HepG2 (cell line): ENCODE measurements around the gene WDR6. TPM values are rescaled to one million over a fixed set of nuclear protein-coding genes. Genes with fewer than 3 reads are reported as not detected.

Experiments
- FUBP1 ChIP-seq: sonication (generic); formaldehyde crosslinking; IDR thresholded peaks from 2 replicates; pipeline ENCODE4 v1.5.1; 2020; ENCODE audit warnings: missing genetic modification reagents, mild to moderate bottlenecking, borderline replicate concordance
- GTF2F1 ChIP-seq: fragments of 150-350 bp; IDR thresholded peaks from 2 replicates; pipeline ENCODE4 v1.6.1; 2014; ENCODE audit warnings: low read length
- MXD4 ChIP-seq: IDR thresholded peaks from 2 replicates; pipeline ENCODE4 v1.6.1; 2016; ENCODE audit warnings: mild to moderate bottlenecking, missing biosample characterization, missing genetic modification reagents
- NCOR1 ChIP-seq: fragments of 200-600 bp; sonication (generic); IDR thresholded peaks from 2 replicates; pipeline ENCODE4 v1.7.0; 2017; ENCODE audit warnings: antibody characterized with exemption, low read length, borderline replicate concordance
- PHF8 ChIP-seq: sonication (generic); formaldehyde crosslinking; IDR thresholded peaks from 2 replicates; pipeline ENCODE4 v1.5.0; 2020; ENCODE audit warnings: missing genetic modification reagents
- PRMT3 ChIP-seq: sonication (generic); formaldehyde crosslinking; IDR thresholded peaks from 2 replicates; pipeline ENCODE4 v1.8.1; 2022; ENCODE audit warnings: low read depth, mild to moderate bottlenecking, moderate library complexity, missing genetic modification reagents, borderline replicate concordance
- RFX1 ChIP-seq: fragments of 450-650 bp; IDR thresholded peaks from 2 replicates; pipeline ENCODE4 v1.6.1; 2017
- SUZ12 ChIP-seq: fragments of 150-350 bp; IDR thresholded peaks from 2 replicates; pipeline ENCODE4 v1.6.1; 2014; ENCODE audit warnings: low read depth, low read length
- U2AF1 ChIP-seq: fragments of 200-400 bp; formaldehyde crosslinking; optimal IDR thresholded peaks from 2 replicates; pipeline ENCODE3; 2017; ENCODE audit warnings: mild to moderate bottlenecking, low read depth, low read length
- ZFP90 ChIP-seq: sonication (generic); formaldehyde crosslinking; IDR thresholded peaks from 2 replicates; pipeline ENCODE4 v1.8.0; 2022; ENCODE audit warnings: missing genetic modification reagents, mild to moderate bottlenecking, inconsistent platforms, borderline replicate concordance
- ZNF407 ChIP-seq: sonication (generic); formaldehyde crosslinking; IDR thresholded peaks from one replicate; pipeline ENCODE4 v1.5.1; 2020; ENCODE audit warnings: mild to moderate bottlenecking, missing genetic modification reagents; ENCODE audit errors: not compliant biosample characterization
- ZNF572 ChIP-seq: sonication (generic); formaldehyde crosslinking; IDR thresholded peaks from 2 replicates; pipeline ENCODE4 v1.5.1; 2020; ENCODE audit warnings: mild to moderate bottlenecking, missing genetic modification reagents
- ZNF614 ChIP-seq: IDR thresholded peaks from 2 replicates; pipeline ENCODE4 v1.6.1; 2018; ENCODE audit warnings: missing biosample characterization, missing genetic modification reagents, inconsistent platforms, borderline replicate concordance
- ZNF660 ChIP-seq: sonication (generic); formaldehyde crosslinking; IDR thresholded peaks from 2 replicates; pipeline ENCODE4 v1.5.1; 2020; ENCODE audit warnings: mild to moderate bottlenecking, low read depth, missing genetic modification reagents, borderline replicate concordance
- ZNF672 ChIP-seq: sonication (generic); formaldehyde crosslinking; IDR thresholded peaks from 2 replicates; pipeline ENCODE4 v1.8.1; 2022; ENCODE audit warnings: missing genetic modification reagents
- ZNF740 ChIP-seq: sonication (generic); formaldehyde crosslinking; IDR thresholded peaks from 2 replicates; pipeline ENCODE4 v1.4.0; 2020; ENCODE audit warnings: missing genetic modification reagents
- polyA plus RNA-seq, 8 experiments: library from polyadenylated mRNA; depleted of rRNA in 3 of 8; stranded (reverse) in 7 of 8; unstranded in 1 of 8; fragments of >200 nt; fragmentation: Illumina TruSeq in 4 of 8; extraction: Trizol in 4 of 8; gene quantifications; 2 replicates each; pipeline versions ENCODE4 v1.2.1 to v1.2.3, GENCODE V29; 2011 to 2016; ENCODE audit warnings: low read depth in 4 of 8, missing spikeins in 1 of 8, mixed read lengths in 1 of 8; ENCODE audit not compliant: insufficient read depth in 1 of 8
- total RNA-seq, 5 experiments: library from RNA; depleted of rRNA; stranded (reverse); fragments of >200 nt; fragmentation: Illumina TruSeq; extraction: Trizol; gene quantifications; 2 replicates each; pipeline ENCODE4 v1.2.3, GENCODE V29; 2016; ENCODE audit warnings: low read depth in 1 of 5

WDR6 gene
- total and polyA plus RNA-seq, 2 of the 13 experiments (the other 11 are each of a cell fraction or from before 2014, with no cell fraction given) = 73.4 to 139 TPM

GRCh38 chr3:49007068-49007770, at the start of gene WDR6 (continued):
- TF ChIP-seq PHF8 (CRISPR knock-in tag) = peak; percentile 80
- 0 out of 2 replicates have a peak, but pooled peaks have one; percentile 11 for TF ChIP-seq ZFP90 (CRISPR knock-in tag)
- TF ChIP-seq FUBP1 = no peak
- no peak for TF ChIP-seq ZNF614
- TF ChIP-seq ZNF407 (CRISPR knock-in tag) = peak; percentile 53
- peak; percentile 46; the same call in 1 of the 2 replicates for TF ChIP-seq MXD4 (CRISPR knock-in tag)
- no peak for TF ChIP-seq ZNF660
- no peak for TF ChIP-seq RFX1
- TF ChIP-seq ZNF572 (CRISPR knock-in tag) = peak; percentile 65; the same call in 1 of the 2 replicates
- no peak for TF ChIP-seq GTF2F1
- no peak; the same call in 1 of the 2 replicates for TF ChIP-seq ZNF740 (CRISPR knock-in tag)
- TF ChIP-seq PRMT3 = peak; percentile 79
- peak; percentile 85 for TF ChIP-seq U2AF1
- no peak for TF ChIP-seq NCOR1
- TF ChIP-seq SUZ12 = no peak
- no peak for TF ChIP-seq ZNF672 (CRISPR knock-in tag)
